NCI-H146 (cell line): ENCODE measurements around the gene ZNF230.

Experiments
- DNase-seq: peaks from one replicate; lab custom pipeline; 2025; lab: John Stamatoyannopoulos, UW

The ZNF230 gene

DNA sequence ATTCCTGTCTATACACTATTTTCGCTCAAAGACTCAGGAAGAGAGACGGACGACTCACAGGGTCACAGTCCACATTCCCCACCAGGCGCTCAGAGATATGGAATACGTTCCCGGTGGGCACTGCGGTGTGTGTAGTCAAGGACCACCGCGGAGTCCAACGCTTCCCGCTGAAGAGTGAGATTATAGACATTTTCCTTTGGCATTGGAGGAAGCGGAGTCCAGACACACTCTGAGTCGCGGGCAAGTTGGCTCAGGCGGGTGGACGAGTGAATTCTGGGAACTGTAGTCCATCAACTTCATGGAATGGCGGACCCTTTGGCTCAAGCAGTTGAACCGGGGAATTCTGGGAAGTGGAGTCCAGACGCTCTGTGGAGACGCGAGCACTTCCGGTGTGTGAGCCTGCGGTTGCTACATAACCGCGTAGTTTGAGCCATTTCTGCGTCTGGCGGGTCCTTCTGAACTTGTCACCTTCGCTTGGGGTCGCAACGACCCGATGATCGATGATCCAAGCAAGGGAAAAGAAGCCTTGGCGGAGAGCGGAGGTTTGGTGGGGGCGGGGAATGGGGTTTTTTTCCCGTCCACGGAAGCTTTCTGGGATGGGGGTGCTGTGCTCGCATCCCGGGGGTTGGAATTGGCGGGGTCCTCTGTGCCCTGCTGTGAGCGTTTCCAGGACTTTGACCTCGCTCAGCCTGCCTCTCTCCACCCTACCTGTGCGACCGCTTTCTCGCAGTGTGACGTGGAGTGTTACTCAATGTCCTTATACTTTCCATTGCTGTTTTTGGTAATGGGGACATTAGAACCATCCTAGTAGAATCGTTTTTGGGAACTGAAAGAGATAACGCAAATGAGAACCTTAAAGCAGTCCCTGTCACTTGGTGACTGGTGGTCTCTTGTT, at the start of gene ZNF230:
Gene ZNF230 (plus strand): TSS at position 392 of the 895 bp plus-strand sequence. CDS start 4,122 bp downstream, outside the sequence.
- DNase-seq, result peak; percentile 97

DNA sequence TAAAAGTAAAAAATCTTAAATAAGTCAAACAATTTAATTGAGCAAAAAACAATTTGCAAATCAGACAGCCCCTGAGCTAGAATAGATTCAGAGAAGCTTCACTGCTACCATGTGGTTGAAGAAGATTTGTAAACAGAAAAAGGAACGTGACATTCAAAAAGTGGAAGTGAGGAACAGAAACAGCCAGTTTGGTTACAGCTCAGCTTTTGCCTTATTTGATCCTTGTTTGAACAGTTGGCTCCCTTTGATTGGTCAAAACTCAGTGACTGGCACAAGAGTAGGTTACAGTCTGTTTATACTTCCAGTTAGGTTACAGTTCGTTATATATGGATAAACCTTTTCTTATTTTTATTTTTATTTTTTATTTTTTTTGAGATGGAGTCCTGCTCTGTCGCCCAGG, 45.9 kb upstream of the ZNF230 start:
- DNase-seq, result no peak

DNA sequence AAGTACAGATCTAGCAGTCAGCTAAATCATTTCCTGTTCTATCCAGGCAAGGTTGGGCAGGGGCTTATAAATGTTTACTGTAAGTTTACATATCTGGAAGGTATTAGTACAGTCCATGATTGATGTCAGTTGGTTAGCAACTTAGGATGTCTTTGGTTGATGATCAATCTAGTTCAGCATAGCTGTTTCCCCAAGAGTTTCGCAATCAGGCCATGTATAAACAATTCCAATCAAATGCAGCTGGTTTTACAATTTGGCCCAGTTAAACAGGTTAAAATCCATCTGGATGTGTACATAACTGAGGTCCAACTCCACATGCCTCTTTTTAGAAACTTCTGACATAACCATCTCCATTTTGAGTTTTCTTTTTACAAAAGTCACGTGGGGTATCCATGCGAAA, 44.9 kb upstream of the ZNF230 start:
- DNase-seq, result no peak

DNA sequence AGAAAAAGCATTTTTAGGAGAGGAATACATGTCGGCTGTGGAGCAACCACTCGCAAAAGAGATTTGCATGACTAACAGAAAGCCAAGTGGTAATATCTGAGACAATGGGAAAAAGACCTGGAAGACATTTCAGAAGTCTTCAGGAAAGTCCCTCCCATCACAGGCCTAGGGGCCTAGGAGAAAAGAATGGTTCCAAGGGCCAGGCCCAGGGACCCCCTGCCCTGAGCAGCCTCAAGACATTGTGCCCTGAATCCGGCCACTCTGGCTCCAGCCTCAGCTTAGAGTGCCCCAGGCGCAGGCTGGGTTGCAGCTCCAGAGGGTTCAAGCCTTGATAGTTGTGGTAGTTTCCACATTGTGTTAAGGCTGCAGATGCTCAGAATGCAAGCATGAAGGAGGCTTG, 42.3 kb upstream of the ZNF230 start:
- no peak for DNase-seq

DNA sequence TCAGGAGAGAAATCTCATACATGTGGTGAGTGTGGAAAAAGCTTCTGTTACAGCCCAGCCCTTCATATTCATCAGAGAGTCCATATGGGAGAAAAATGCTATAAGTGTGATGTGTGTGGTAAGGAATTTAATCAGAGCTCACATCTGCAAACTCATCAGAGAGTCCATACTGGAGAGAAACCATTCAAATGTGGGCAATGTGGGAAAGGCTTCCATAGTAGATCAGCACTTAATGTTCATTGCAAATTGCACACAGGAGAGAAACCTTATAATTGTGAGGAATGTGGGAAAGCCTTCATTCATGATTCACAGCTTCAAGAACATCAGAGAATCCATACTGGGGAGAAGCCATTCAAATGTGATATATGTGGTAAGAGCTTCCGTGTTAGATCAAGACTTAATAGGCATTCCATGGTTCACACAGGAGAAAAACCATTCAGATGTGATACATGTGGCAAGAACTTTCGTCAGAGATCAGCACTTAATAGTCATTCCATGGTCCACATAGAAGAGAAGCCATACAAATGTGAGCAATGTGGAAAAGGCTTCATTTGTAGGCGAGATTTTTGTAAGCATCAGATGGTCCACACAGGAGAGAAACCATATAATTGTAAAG, 36.6 kb upstream of the ZNF230 start:
- no peak for DNase-seq

DNA sequence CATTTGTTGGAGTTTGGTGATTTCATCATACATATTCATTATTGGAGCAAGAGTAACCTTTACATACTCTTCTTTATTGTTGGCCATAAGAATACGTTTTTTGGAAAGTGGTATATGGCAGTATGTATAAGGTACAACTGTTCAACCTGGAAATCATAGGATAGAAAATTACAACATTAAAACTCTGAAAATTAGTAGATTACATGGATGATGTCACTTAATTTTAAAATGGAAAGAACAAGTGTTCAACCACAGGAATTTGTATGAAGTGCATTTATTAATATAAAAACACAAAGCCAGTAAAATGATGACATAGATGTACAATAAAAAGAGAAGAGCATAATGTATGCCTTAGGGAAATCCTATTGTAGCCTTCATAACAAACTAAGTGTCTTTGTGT, 26.0 kb upstream of the ZNF230 start:
- DNase-seq, result no peak

DNA sequence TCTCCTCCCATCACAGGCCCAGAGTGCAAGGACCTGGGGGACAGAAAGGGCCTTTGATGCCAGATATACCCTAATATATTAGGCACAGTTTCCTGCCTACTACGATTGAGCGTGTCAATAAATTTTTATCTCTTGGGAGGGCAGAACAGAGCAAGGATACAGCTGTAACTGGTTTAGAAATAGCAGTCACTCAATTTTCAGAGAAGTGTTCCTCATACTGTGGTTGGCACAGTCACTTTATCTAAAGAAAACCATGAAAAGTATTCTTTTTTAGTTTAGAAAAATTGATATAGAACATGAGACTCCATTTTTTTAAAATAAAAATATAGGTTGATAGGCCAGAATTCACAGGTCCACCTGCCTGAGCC, 19.2 kb upstream of the ZNF230 start:
- DNase-seq, result no peak

DNA sequence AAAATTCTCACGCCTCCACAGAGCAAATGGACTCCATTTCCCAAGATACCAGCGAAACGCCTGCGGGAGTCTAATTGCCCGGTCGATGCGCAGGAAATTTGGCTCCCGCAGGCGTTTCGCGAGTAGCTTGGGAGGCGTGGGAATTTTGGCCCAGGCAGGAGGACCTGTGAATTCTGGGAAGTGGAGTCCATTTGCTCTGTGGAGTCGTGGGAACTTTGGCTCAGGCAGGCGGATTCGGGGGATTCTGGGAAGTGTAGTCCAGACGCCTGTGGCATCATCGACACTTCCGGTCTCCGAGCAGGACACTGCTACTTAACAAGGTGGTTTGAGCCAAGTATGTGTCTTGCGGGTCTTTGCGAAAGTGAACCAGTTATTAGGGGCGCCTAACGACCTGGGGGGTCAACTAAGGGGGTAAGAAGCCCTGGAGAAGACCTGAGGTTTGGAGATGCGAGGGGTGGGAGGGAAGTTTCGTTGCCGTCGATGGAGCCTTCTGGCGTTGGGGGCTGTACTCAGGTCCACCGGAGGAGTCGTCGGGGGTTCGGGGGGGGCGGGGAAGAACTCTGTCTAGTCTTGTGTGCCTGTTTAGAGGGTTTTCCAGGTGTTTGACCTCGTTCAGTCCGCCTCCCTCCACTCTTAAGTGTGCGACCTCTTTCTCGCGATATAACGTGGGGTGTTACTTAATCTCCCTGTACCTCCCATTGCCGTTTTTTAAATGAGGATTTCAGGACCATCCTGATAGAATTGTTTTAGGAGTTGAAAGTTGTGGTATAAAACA, 18.7 kb upstream of the ZNF230 start, which contains the start of gene ZNF155:
Gene ZNF155 (plus strand): TSS at position 277 of the 775 bp plus-strand sequence. CDS start 4,356 bp downstream, outside the sequence.
- DNase-seq, result peak; percentile 99

DNA sequence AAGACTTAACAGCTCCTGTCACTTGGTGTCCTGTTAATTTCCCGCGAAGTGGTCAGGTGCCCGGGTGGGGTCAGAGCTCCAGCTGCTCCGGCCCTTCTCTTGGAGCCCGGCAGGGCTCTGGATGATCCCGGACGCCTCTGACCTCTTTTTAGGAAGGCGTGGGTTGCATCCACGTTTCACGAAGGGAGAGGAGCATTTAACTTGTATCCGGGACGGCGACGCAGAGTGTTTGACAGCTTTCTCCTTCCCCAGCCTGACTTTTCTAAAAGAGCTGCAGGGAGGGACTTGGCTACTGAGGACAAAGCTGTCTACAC, 18.1 kb upstream of the ZNF230 start:
- DNase-seq, result no peak

DNA sequence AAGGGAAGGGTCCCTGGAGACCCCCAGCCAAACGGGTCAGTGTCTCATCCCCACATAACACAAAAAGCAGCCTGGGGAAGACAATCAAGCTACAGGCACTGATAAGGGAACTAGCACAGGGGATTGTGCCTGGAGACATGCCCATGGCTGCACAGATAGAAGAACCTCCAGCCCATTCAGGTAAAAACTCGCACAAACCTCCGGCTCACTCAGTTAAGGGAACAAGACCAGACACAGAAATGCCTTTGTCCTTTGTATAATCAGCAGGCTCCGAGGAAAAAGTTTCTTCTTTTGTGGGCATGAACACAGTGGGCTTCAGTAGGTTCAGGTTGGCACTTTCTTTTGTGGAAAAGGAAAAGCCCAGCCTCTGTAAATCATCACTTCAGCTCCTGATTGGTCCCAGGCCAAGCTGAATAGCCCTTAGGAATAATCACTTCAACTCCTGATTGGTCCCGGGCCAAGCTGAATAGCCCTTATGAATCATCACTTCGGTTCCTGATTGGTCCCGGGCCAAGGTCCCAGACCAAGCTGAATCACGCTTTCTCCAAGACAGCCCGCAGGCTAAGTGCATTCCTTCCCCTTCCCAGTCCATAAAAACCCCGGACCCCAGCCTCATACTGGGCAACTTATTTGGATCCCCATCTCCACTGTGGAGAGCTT, 5.0 kb upstream of the ZNF230 start:
- no peak for DNase-seq

DNA sequence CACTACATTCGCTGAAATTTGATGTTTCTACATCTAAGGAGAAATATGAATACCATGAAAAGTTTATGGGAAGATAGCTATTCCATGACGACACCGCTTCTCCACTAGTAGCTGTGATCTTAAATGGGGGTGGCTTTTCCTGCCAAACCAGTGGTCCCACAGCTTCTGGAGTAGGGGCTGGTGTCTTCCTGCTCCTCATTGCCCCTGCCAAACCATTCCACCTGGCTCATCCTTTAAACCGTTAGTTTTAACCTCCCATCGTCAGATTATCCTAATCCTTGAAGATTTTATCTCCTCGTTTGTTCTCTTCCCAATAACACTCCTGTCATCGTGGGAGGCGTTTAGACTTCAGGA, 568 bp upstream of the ZNF230 start:
- DNase-seq, result no peak

DNA sequence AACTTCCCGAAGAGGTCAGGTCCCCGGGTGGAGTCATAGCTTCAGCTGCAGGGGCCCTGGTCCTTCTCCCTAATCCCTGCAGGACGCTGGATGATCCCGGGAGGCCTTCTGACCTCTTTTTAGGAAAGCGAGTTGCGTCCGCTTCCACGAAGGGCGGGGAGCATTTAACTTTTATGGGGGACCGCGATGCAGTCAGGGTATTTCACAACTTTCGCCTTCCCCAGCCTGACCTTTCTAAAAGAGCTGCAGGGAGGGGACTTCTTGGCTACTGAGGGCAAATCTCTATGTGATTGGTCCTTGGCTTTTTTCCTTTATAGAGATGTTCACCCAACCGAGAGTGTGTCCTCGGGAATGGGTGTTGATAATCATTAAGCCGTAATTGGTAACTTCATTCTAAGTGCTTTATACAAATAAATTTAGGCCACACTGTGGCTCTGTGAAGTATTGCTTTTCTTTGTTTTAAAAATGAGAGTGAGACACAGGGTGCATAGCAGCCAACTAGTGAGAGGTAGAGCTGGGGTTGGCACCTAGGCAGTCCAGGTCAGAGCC, 778 bp downstream of the ZNF230 start:
- peak; percentile 19 for DNase-seq

DNA sequence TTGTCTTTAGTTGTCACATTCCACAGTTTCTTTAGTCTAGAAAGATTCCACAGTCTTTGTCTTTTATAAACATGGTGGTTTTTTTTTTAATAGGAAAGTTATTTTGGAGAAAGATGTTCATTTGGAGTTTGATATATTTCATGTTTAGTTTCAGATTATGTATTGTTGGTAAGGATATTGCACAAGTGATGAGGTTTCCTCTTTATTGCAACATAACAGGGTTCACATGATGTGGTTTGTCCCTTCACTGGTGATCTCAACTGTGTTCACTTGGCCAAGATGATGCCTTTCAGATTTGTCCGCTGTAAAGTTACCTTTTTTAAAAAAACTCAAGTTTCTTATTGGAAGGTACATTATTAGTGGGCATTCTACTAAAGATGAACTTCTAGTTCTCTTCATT, 3.2 kb downstream of the ZNF230 start:
- no peak for DNase-seq

DNA sequence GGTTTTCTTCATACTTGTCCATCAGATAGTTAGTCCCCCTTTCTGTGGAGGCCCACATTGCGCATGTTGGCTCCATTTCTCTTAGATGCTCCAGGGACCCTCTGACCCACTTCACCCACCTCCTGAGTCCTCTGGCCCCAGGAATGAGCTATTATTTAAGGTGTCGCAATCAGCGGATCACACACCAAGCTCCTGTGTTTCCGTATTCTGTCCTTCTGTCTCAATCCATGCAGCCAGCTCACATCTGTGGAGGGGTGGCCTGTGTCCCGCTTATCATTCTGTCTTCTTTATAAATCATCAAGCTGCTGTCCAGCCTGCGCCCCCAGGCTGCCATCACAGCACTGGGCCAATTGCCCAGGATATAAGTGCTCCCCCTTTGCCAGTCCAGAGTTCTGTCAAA, 4.7 kb downstream of the ZNF230 start:
- no peak for DNase-seq

DNA sequence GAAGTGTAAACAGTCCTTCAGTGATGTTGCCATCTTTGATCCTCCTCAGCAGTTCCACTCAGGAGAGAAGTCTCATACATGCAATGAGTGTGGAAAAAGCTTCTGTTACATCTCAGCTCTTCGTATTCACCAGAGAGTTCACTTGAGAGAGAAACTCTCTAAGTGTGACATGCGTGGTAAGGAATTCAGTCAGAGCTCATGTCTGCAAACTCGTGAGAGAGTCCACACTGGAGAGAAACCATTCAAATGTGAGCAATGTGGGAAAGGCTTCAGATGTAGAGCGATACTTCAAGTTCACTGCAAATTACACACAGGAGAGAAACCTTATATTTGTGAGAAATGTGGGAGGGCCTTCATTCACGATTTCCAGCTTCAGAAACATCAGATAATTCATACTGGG, 7.7 kb downstream of the ZNF230 start:
- no peak for DNase-seq

DNA sequence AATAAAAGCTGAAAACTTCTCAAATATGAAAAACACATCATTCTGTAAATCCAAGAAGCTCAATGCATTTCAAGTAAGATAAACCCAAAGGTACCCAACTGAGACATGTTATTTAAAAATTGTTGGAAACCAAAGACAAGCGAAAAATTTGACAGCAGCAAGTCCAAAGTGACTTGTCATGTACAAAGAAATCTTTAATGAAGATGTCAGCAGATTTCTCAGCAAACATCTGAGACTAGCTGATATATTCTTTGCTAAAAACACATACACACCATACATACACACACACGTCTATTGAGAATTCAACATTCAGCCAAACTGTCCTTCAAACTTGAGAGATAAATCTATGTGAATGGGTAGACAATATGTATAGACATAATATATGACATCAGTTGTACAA, 16.7 kb downstream of the ZNF230 start:
- DNase-seq, result no peak

DNA sequence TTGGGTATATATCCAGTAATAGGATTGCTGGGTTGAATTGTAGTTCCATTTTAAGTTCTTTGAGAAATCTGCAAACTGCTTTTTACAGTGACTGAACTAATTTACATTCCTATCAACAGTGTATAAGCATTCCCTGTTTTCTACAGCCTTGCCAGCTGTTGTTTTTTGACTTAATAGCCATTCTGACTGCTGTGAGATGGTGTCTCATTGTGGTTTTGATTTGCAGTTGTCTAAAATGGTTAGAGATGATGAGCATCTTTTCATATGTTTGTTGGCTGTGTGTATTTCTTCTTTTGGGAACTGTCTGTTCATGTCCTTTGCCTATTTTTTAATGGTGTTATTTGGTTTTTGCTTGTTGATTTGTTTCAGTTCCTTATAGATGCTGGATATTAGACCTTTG, 18.5 kb downstream of the ZNF230 start:
- DNase-seq, result no peak

DNA sequence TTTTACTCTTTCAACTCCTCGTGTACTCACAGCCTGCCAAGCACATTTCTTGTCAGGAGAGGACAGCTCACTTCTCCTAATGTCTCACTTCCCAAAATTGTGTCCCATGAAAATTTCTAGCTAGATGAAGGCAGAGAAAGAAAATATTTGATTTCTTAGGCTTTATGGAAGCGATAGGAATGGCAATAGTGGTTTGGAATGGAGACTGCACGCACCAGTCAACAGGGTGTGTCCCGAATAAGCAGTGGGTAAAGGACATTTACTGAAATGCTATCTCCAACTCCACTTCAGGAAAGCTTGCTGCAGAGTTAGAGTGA, 22.1 kb downstream of the ZNF230 start:
- DNase-seq, result no peak

DNA sequence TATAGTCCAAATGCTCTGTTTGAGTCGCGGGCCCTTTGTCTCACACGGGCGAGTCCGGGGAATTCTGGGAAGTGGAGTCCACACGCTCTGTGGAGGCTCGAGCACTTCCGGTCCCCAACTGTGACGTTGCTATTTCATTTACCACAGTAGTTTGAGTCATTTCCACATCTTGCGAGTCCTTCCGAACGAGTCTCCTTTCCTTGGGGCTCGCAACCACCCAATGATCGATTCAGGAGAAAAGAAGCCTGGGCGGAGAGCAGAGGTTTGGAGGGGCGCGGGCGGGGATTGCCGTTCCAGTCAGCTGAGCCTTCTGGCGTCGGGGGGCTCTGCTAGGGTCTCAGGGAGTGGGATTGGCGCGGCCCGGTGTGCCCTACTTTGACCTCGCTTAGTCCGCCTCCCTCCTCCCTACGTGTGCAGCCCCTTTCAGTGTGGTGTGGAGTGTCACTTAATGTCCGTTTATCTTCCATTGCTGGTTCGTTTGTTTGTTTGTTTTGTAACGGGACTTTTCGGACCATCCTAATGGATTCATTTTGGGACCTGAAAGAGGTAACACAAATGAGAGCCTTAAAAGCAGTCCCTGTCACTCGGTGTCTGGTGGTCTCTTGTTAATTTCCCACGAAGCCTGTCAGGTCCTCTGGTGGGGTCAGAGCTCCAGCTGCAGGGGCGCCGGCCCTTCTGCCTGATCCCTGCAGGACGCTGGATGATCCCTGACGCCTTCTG, 22.6 kb downstream of the ZNF230 start, which contains the start of gene ZNF222:
Gene ZNF222 (plus strand): TSS at position 163 of the 720 bp plus-strand sequence. CDS start 58 bp downstream, at position 221.
- peak; percentile 80 for DNase-seq

DNA sequence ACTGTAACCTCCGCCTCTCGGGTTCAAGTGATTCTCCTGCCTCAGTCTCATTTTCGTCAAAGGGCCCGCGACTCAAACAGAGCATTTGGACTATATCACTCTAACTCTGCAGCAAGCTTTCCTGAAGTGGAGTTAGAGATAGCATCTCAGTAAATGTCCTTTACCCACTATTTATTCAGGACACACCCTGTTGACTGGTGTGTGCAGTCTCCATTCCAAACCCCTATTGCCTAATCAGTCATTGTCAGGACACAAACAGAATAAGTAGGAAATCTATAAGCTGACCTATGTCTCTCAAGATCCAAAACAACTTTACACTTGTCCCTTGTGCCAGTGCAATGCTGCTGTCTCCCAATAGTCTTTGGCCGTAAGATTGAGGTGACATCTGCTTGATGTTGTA, 23.9 kb downstream of the ZNF230 start:
- DNase-seq, result no peak

DNA sequence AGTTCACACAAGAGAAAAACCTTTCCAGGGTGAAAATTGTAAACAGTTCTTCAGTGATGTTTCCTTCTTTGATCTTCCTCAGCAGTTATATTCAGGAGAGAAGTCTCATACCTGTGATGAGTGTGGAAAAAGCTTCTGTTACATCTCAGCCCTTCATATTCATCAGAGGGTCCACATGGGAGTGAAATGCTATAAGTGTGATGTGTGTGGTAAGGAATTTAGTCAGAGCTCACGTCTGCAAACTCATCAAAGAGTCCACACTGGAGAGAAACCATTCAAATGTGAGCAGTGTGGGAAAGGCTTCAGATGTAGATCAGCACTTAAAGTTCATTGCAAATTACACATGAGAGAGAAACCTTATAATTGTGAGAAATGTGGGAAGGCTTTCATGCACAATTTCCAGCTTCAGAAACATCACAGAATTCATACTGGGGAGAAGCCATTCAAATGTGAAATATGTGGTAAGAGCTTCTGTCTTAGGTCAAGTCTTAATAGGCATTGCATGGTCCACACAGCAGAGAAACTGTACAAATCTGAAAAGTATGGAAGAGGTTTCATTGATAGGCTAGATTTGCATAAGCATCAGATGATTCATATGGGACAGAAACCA, 29.3 kb downstream of the ZNF230 start:
- no peak for DNase-seq
